GM18951 (cell line): ENCODE data around the gene OS9.
A peak's percentile ranks its signal among the peaks of the same experiment; 100 is the strongest.
"Not testable (repeated sequence)": the region's sequence is repeated elsewhere in the genome, so short reads cannot be mapped to it uniquely, and the experiment has no call there.

ENCODE experiments used
- POLR2A ChIP-seq: IDR thresholded peaks from 4 replicates; pipeline ENCODE4 v1.6.1; 2011; ENCODE audit warnings: mild to moderate bottlenecking; ENCODE audit not compliant: insufficient read length, insufficient read depth; ENCODE audit errors: extremely low read depth
- in situ Hi-C: fragments of 300-500 bp; cut with MboI; formaldehyde crosslinking; loops from one replicate; pipeline ENCODE4 v1.12.0; 2022; ENCODE audit warnings: low sequenced_read_pairs, mixed read lengths, inconsistent platforms; ENCODE audit not compliant: unreplicated experiment

Gene OS9

DNA sequence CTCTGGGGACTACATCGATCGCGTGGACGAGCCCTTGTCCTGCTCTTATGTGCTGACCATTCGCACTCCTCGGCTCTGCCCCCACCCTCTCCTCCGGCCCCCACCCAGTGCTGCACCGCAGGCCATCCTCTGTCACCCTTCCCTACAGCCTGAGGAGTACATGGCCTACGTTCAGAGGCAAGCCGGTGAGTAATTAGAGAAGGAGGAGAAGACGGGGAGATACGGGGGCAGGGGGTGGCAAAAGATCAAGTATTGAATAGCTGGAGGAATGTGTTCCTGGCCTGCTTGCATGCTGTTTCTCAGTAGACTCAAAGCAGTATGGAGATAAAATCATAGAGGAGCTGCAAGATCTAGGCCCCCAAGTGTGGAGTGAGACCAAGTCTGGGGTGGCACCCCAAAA is 21.9 kb downstream of the OS9 start:
- no peak for TF ChIP-seq POLR2A
- in situ Hi-C loops = no loop called here

DNA sequence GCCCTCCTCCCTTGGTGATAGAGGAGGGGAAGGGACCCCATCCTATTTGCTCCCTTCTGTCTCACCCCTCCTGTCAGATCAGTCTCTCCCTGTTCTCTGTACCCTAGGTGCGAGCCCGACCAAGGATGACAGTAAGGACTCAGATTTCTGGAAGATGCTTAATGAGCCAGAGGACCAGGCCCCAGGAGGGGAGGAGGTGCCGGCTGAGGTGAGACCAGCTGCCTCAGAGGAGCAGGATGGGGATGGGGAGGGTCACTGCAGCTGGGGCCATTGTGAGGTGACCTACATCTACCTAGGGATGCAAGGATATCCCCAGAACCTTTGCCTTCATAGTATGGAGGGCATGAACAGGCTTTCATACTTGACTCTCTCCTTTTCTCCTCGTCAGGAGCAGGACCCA is 22.4 kb downstream of the OS9 start:
- in situ Hi-C loops = no loop called here
- TF ChIP-seq POLR2A = no peak

DNA sequence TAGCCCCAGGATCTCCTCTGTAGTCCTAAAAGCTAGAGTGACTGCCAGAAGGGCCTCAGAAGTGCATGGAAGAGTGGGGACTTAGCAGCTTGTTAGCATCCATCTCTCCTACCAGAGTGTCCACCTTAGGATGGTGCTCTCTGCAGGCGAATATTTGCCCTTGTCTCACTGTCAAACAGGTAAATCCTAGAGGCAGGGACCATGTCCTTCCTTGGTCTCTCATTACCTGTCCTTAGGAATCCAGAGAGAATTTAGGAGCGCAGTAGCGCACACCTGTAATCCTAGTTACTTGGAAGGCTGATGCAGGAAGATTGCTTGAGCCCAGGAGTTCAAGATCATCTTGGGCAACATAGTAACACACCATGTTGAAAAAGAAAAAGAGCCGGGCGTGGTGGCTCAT is 23.2 kb downstream of the OS9 start:
- in situ Hi-C loops = no loop called here
- no peak for TF ChIP-seq POLR2A

DNA sequence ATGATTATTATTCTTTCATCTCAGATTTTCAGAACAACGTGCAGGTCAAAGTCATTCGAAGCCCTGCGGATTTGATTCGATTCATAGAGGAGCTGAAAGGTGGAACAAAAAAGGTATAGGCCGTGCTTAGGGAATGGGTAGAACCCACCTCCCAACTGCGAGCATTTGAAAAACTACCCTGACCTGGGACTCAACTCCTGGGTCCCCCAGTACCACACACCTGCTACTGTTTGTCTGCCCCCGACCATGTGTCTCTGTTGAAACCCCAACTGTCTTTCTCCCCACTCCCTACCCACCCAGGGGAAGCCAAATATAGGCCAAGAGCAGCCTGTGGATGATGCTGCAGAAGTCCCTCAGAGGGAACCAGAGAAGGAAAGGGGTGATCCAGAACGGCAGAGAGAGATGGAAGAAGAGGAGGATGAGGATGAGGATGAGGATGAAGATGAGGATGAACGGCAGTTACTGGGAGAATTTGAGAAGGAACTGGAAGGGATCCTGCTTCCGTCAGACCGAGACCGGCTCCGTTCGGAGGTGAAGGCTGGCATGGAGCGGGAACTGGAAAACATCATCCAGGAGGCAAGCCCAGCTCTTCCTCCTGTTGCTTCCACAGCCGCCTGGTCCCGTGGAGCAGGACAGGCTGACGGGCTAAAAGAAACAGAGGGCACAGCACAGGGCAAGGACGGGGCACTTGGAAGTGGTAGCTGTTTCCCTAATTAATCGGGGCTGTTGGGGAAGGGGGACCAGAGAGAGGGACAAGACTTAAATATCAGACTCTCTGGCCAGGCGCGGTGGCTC is 24.1 kb downstream of the OS9 start:
- in situ Hi-C loops = no loop called here

DNA sequence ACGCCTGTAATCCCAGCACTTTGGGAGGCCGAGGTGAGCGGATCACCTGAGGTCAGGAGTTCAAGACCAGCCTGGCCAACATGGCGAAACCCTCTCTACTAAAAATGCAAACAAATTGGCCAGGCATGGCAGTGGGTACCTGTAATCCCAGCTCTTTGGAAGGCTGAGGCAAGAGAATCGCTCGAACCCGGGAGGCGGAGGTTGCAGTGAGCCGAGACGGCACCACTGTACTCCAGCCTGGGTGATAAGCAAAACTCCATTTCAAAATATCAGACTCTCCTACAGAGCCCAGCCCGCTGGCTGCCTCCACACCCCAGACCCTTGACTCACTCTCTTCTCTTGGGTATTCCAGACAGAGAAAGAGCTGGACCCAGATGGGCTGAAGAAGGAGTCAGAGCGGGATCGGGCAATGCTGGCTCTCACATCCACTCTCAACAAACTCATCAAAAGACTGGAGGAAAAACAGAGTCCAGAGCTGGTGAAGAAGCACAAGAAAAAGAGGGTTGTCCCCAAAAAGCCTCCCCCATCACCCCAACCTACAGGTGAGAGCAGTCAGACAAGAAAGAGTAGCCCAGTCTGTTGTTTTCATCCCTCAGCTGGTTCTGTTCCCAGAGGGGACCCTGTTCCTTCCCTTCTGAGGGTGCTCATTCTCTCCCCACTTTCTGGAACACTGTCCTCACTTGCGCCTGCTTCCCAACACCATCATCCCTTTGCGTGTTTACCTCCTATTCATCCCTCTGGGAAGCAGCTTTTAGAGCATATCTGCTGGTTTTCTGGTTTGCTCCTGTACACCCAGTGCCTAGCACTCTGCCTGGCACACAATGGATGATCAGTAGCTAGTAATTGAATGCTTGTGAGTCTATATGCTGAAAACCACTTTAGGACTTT is 25.0 kb downstream of the OS9 start:
- in situ Hi-C loops = no loop called here
- TF ChIP-seq POLR2A = no peak

More for the DNA sequence above, 24.1 kb downstream of the OS9 start:
- TF ChIP-seq POLR2A = no peak

DNA sequence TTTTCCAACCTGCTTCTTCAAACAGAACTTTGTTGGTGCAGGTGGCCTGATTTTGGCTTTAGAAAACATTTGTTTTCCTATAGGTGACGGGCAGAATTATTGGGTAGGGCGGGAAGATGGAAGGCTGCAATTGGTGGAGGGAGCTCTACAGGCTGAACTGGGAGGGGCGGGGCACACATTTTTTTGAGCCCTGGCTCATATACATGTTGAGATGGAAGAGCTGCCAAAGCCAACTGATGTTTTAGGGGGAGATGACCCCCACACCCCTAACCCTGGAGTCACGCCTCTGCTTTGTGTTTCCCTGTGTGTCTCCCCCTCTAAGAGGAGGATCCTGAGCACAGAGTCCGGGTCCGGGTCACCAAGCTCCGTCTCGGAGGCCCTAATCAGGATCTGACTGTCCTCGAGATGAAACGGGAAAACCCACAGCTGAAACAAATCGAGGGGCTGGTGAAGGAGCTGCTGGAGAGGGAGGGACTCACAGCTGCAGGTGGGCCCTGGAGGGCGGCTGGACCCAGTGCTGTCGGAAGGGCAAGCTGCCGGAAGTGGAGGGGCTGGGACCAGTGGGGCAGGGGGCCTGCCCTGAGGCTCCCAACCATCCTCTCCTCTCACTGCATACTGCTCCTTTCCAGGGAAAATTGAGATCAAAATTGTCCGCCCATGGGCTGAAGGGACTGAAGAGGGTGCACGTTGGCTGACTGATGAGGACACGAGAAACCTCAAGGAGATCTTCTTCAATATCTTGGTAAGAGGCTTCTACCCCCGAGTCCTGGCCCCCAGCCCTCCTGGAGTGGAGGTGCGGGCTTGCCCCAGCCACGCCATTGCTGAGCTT is 26.1 kb downstream of the OS9 start:
- no peak for TF ChIP-seq POLR2A

DNA sequence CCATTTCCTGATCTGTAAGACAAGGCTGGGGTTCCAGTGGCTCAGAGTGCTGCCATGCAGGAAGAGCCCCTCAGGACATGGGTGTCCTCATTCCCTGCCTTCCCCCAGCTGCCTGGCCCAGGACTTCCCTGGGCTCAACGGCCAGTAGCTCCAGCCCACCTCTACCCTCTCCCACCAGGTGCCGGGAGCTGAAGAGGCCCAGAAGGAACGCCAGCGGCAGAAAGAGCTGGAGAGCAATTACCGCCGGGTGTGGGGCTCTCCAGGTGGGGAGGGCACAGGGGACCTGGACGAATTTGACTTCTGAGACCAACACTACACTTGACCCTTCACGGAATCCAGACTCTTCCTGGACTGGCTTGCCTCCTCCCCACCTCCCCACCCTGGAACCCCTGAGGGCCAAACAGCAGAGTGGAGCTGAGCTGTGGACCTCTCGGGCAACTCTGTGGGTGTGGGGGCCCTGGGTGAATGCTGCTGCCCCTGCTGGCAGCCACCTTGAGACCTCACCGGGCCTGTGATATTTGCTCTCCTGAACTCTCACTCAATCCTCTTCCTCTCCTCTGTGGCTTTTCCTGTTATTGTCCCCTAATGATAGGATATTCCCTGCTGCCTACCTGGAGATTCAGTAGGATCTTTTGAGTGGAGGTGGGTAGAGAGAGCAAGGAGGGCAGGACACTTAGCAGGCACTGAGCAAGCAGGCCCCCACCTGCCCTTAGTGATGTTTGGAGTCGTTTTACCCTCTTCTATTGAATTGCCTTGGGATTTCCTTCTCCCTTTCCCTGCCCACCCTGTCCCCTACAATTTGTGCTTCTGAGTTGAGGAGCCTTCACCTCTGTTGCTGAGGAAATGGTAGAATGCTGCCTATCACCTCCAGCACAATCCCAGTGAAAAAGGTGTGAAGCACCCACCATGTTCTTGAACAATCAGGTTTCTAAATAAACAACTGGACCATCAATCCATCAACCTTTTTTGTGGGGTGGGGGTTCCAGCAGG is 27.0 kb downstream of the OS9 start:
- in situ Hi-C loops = no loop called here
- TF ChIP-seq POLR2A = no peak

More for the DNA sequence above, 26.1 kb downstream of the OS9 start:
- in situ Hi-C loops = no loop called here

DNA sequence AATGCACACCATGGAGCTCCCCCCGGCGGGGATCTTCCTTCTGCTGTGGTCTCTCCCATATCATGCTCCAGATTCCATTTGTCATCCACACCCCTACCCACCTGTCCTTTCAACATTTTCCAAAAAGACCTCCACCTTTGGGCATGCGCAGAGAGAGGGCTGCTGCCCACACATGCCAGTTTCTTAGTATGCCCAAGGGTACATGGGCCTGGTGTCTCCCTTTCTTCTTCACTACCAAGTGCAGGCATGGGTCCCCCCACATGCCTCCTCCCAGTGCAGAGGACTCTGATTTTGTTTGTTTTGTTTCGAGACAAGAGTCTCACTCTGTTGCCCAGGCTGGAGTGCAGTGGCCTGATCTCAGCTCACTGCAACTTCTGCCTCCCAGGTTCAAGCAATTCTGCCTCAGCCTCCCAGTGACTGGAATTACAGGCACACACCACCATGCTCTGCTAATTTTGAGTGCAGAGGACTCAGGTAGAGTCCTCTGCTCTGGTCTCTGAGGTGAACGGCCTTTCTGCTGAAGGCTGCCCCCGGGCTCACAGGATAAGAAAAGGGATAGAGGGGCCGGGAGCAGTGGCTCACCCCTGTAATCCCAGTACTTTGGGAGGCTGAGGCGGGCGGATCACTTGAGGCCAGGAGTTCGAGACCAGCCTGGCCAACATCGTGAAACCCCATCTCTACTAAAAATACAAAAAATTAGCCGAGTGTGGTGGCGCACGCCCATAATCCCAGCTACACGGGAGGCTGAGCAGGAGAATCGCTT is 28.1 kb downstream of the OS9 start:
- in situ Hi-C loops = not testable (repeated sequence)

DNA sequence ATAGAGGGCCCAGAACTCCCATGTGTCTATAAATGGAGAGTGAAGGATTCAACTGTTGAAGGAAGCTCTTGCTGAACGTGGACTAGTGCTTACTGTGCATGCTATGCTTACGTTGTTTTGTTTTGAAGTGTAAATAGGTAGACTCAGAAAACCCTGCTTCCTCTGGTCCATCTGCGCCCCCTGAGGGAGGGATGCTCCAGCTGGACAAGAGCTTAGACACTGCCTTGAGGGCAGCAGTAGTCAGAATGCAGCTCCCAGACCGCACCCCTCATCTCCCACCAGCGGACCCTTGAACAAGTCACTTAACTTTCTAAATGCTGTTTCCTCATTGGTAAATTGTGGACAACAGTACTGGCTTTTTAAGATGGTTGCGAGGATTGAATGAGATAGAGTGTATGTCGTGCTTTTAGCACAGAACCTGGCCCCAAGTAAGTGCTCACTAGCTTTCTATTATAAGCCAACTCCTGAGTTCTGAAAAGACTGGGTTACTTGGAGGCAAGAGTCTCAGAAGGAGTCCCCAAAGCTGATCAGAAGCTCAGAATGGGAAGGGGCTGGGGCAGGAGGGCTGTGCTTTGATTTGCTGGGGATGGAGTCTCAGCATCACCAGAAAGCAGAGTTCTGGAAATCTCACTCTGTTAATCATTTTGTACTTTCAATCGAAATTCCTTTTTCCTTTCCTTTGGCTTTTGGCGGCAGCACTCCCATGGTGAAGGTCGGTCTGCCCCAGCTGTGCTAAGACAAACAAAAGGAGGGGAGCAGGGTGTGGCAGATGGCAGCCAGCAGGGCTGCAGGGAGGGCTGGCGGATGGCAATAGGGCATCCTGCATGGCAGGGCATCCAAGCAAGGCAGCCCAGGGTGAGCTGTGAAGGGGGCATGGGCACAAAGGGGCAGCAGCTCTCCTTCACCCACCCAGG is 29.0 kb downstream of the OS9 start:
- in situ Hi-C loops = no loop called here
- TF ChIP-seq POLR2A = peak; percentile 17

DNA sequence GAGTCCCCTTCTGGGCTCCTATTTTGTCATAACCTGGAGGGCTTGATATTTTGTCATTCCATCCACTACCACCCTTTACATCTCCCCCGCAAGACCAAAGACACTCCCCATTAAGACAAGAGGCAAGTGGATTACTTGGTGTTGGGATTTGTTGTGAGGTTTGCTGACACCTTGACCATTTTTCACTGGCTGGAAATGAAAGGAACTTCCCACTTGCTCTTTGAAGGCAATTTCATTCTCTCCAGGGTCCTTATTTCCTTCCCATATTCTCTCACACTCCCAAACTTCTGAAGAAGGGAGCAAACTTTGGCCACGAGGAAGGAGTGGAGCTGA is 29.7 kb downstream of the OS9 start:
- in situ Hi-C loops = no loop called here
- TF ChIP-seq POLR2A = no peak

DNA sequence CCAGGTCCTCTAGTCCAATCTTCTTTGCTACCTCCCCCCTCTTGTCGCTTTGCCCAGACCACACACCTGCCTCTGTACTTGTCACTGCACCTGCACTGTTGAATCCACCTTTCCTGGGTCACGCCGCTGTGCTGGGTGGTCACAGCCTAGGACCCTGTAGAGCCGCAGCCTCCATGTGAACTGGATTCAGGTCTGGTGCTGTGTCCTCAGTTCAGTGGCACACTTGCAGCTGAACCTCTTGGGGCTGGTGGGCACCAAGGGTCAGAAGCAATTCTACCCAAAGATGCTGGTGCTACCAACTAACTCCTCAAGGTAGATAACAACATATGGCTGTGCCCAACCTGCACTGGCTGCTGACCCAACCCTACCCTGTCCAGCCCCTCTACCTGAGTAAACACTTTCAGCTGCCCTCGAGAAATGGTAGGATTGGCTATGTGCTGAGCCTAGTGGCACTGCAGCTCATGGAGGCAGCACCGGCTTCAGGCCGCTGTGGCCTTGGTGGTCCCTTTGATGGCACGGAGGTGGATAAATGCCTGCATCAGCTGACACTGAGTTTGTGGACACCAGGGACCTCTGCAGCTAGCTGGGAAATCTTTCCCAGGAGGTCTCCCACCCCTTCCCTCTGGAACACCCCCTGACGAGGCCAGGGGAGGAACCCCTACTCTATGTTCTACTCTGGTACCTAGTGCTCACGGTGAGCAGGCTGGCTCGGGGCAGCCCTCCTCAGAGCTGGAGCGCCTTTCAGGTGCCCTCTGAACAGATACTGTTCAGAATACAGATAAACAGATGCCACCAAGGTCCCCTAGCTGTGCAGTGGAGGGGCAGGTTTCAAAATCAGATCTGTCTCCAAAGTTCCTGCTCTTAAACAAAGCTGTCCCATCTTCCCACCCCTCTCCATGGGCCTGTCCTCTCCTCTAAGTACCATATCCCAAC is 30.3 kb downstream of the OS9 start:
- in situ Hi-C loops = no loop called here

More for the DNA sequence above, 30.3 kb downstream of the OS9 start:
- peak; percentile 18 for TF ChIP-seq POLR2A
